Dermis microvascular lymphatic vessel endothelial cell (primary cell): Measurements from ENCODE around the gene CCDC85C. TPM values are rescaled to one million over a fixed set of nuclear protein-coding genes. Genes with fewer than 3 reads are reported as not detected.

Experiments used
- DNase-seq, 2 donors: peaks; one replicate each; pipeline versions ENCODE4 v3.0.0 to v3.0.0-alpha.2; 2010; ENCODE audit warnings: low read depth in 2 of 2
- total RNA-seq: library from RNA; depleted of rRNA; stranded (reverse); fragments of >200 nt; gene quantifications from 2 replicates; pipeline ENCODE4 v1.2.1, GENCODE V29; 2014

CCDC85C gene
- total RNA-seq, 1 donor from 2014 or later = 5.5 TPM

GRCh38 chr14:99560403-99560802 lies 43.6 kb downstream of the CCDC85C start:
- no peak for DNase-seq

GRCh38 chr14:99559286-99559990 lies 44.6 kb downstream of the CCDC85C start:
- no peak for DNase-seq

GRCh38 chr14:99556134-99556791 lies 47.7 kb downstream of the CCDC85C start:
- no peak for DNase-seq

- no peak for DNase-seq
These were observed 49.1 kb downstream of the CCDC85C start for GRCh38 chr14:99554757-99555531.

- no peak for DNase-seq
These were observed 49.8 kb downstream of the CCDC85C start for GRCh38 chr14:99554184-99554583.

GRCh38 chr14:99552572-99553216 lies 51.3 kb downstream of the CCDC85C start:
- DNase-seq = no peak

GRCh38 chr14:99552021-99552553 lies 51.9 kb downstream of the CCDC85C start:
- no peak for DNase-seq

- no peak for DNase-seq
These were observed 52.7 kb downstream of the CCDC85C start for GRCh38 chr14:99551034-99551922.

- DNase-seq = no peak
These were observed 53.5 kb downstream of the CCDC85C start for GRCh38 chr14:99550387-99550992.

- DNase-seq = no peak
These were observed 54.3 kb downstream of the CCDC85C start for GRCh38 chr14:99549684-99550083.

GRCh38 chr14:99548871-99549515 lies 55.0 kb downstream of the CCDC85C start:
- no peak for DNase-seq

- DNase-seq = no peak
These were observed 55.8 kb downstream of the CCDC85C start for GRCh38 chr14:99548255-99548654.

- no peak for DNase-seq
These were observed 57.6 kb downstream of the CCDC85C start for GRCh38 chr14:99546234-99546879.

- DNase-seq = no peak
These were observed 58.4 kb downstream of the CCDC85C start for GRCh38 chr14:99545586-99545985.

- DNase-seq = no peak
These were observed 59.0 kb downstream of the CCDC85C start for GRCh38 chr14:99544991-99545390.

GRCh38 chr14:99543985-99544384 lies 60.0 kb downstream of the CCDC85C start:
- DNase-seq = no peak

GRCh38 chr14:99543370-99543769 lies 60.6 kb downstream of the CCDC85C start:
- DNase-seq = no peak

- no peak for DNase-seq
These were observed 61.4 kb downstream of the CCDC85C start for GRCh38 chr14:99542566-99542965.
